ENCODE data around the gene ZNF460. TPM values are rescaled to one million over a fixed set of nuclear protein-coding genes. Genes with fewer than 3 reads are reported as not detected.

Gene ZNF460
- total and polyA plus RNA-seq, 2 of the 8 experiments (the other 6 are each of a cell fraction or from before 2014, with no cell fraction given): 9.3 to 57.9 TPM

GRCh38 chr19:57320180-57321084, 40.1 kb downstream of the ZNF460 start, which contains the start of gene ZNF543 (continued):
- TF ChIP-seq CHD1 (IDR thresholded peaks at IDR 0.05; ENCODE audit: low read depth, low read length) (no peak), RNF2 (IDR thresholded peaks at IDR 0.05; ENCODE audit: borderline replicate concordance, low read depth, low read length, missing control alignments, poor library complexity, severe bottlenecking) (no peak), ASH2L (IDR thresholded peaks at IDR 0.05; ENCODE audit: low read length) (peak; percentile 68), SP1 (IDR thresholded peaks at IDR 0.05; ENCODE audit: low read depth, low read length) (no peak), TEAD4 (IDR thresholded peaks at IDR 0.05; ENCODE audit: low read depth, low read length) (no peak), E2F6 (IDR thresholded peaks at IDR 0.05) (peak; percentile 54; the same call in 1 of the 2 replicates), CBX8 (IDR thresholded peaks at IDR 0.05; ENCODE audit: borderline replicate concordance, low read depth, low read length) (no peak), CEBPB (IDR thresholded peaks at IDR 0.05; ENCODE audit: low read depth, low read length) (no peak)
- TF ChIP-seq, protein P1, sequence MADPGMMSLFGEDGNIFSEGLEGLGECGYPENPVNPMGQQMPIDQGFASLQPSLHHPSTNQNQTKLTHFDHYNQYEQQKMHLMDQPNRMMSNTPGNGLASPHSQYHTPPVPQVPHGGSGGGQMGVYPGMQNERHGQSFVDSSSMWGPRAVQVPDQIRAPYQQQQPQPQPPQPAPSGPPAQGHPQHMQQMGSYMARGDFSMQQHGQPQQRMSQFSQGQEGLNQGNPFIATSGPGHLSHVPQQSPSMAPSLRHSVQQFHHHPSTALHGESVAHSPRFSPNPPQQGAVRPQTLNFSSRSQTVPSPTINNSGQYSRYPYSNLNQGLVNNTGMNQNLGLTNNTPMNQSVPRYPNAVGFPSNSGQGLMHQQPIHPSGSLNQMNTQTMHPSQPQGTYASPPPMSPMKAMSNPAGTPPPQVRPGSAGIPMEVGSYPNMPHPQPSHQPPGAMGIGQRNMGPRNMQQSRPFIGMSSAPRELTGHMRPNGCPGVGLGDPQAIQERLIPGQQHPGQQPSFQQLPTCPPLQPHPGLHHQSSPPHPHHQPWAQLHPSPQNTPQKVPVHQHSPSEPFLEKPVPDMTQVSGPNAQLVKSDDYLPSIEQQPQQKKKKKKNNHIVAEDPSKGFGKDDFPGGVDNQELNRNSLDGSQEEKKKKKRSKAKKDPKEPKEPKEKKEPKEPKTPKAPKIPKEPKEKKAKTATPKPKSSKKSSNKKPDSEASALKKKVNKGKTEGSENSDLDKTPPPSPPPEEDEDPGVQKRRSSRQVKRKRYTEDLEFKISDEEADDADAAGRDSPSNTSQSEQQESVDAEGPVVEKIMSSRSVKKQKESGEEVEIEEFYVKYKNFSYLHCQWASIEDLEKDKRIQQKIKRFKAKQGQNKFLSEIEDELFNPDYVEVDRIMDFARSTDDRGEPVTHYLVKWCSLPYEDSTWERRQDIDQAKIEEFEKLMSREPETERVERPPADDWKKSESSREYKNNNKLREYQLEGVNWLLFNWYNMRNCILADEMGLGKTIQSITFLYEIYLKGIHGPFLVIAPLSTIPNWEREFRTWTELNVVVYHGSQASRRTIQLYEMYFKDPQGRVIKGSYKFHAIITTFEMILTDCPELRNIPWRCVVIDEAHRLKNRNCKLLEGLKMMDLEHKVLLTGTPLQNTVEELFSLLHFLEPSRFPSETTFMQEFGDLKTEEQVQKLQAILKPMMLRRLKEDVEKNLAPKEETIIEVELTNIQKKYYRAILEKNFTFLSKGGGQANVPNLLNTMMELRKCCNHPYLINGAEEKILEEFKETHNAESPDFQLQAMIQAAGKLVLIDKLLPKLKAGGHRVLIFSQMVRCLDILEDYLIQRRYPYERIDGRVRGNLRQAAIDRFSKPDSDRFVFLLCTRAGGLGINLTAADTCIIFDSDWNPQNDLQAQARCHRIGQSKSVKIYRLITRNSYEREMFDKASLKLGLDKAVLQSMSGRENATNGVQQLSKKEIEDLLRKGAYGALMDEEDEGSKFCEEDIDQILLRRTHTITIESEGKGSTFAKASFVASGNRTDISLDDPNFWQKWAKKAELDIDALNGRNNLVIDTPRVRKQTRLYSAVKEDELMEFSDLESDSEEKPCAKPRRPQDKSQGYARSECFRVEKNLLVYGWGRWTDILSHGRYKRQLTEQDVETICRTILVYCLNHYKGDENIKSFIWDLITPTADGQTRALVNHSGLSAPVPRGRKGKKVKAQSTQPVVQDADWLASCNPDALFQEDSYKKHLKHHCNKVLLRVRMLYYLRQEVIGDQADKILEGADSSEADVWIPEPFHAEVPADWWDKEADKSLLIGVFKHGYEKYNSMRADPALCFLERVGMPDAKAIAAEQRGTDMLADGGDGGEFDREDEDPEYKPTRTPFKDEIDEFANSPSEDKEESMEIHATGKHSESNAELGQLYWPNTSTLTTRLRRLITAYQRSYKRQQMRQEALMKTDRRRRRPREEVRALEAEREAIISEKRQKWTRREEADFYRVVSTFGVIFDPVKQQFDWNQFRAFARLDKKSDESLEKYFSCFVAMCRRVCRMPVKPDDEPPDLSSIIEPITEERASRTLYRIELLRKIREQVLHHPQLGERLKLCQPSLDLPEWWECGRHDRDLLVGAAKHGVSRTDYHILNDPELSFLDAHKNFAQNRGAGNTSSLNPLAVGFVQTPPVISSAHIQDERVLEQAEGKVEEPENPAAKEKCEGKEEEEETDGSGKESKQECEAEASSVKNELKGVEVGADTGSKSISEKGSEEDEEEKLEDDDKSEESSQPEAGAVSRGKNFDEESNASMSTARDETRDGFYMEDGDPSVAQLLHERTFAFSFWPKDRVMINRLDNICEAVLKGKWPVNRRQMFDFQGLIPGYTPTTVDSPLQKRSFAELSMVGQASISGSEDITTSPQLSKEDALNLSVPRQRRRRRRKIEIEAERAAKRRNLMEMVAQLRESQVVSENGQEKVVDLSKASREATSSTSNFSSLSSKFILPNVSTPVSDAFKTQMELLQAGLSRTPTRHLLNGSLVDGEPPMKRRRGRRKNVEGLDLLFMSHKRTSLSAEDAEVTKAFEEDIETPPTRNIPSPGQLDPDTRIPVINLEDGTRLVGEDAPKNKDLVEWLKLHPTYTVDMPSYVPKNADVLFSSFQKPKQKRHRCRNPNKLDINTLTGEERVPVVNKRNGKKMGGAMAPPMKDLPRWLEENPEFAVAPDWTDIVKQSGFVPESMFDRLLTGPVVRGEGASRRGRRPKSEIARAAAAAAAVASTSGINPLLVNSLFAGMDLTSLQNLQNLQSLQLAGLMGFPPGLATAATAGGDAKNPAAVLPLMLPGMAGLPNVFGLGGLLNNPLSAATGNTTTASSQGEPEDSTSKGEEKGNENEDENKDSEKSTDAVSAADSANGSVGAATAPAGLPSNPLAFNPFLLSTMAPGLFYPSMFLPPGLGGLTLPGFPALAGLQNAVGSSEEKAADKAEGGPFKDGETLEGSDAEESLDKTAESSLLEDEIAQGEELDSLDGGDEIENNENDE (IDR thresholded peaks at IDR 0.05; ENCODE audit: insufficient replicate concordance, low read length): no peak
